A673 (cell line): ENCODE data around the gene VBP1. TPM values are rescaled to one million over a fixed set of nuclear protein-coding genes. Genes with fewer than 3 reads are reported as not detected.
"Not testable (repeated sequence)": the region's sequence is repeated elsewhere in the genome, so short reads cannot be mapped to it uniquely, and the experiment has no call there.

Experiments
- BruUV-seq: library from RNA; stranded (reverse); fragments of 400-500 nt; replicated peaks from 2 replicates; lab custom pipeline; 2021; lab: Mats Ljungman, UMichigan
- CTCF ChIA-PET: fragments of 300-600 bp; sonication (Branson Sonifier 250); formaldehyde crosslinking; loops from one replicate; lab custom pipeline; 2022; ENCODE audit warnings: antibody characterized with exemption; lab: Charles Lee
- POLR2A ChIA-PET: fragments of 300-600 bp; sonication (Branson Sonifier 250); formaldehyde crosslinking; loops from one replicate; lab custom pipeline; 2022; ENCODE audit warnings: antibody characterized with exemption; ENCODE audit not compliant: low non-redundant PET; lab: Charles Lee
- DNase-seq: peaks from one replicate; pipeline ENCODE4 v3.0.0-alpha.2; 2015; ENCODE audit warnings: low spot score
- H3K27ac ChIP-seq: fragments of 200-600 bp; sonication (generic); 2 replicates; pipeline ENCODE4 v1.5.1; 2016; ENCODE audit warnings: mixed run types, low read depth, mild to moderate bottlenecking, mixed read lengths, antibody characterized with exemption, low read length; ENCODE audit not compliant: poor library complexity, severe bottlenecking
- H3K27me3 ChIP-seq: fragments of 200-600 bp; sonication (generic); replicated peaks from 2 replicates; pipeline ENCODE4 v1.6.1; 2017; ENCODE audit warnings: mixed run types, low read depth, mild to moderate bottlenecking, mixed read lengths, antibody characterized with exemption, low read length; ENCODE audit not compliant: insufficient read depth, poor library complexity
- H3K36me3 ChIP-seq: fragments of 200-600 bp; sonication (generic); 2 replicates; pipeline ENCODE4 v1.6.1; 2016; ENCODE audit warnings: mixed run types, mild to moderate bottlenecking, mixed read lengths, antibody characterized with exemption, low read length; ENCODE audit not compliant: insufficient read depth, poor library complexity, severe bottlenecking
- H3K4me1 ChIP-seq: fragments of 200-600 bp; sonication (generic); 2 replicates; pipeline ENCODE4 v1.6.1; 2017; ENCODE audit warnings: mixed run types, mild to moderate bottlenecking, mixed read lengths, antibody characterized with exemption, low read length; ENCODE audit not compliant: insufficient read depth, poor library complexity, severe bottlenecking
- H3K4me3 ChIP-seq: fragments of 200-600 bp; sonication (generic); 2 replicates; pipeline ENCODE4 v1.5.1; 2016; ENCODE audit warnings: low read depth, mixed run types, mild to moderate bottlenecking, mixed read lengths, low read length; ENCODE audit not compliant: poor library complexity, severe bottlenecking
- H3K9me3 ChIP-seq: fragments of 200-600 bp; sonication (generic); 2 replicates; pipeline ENCODE4 v1.6.1; 2016; ENCODE audit warnings: mixed run types, low read depth, mild to moderate bottlenecking, mixed read lengths, antibody characterized with exemption, low read length; ENCODE audit not compliant: poor library complexity, severe bottlenecking
- CTCF ChIP-seq: fragments of 300-800, 200-600 bp; sonication (generic); conservative IDR thresholded peaks from 2 replicates; pipeline ENCODE4 v1.5.1; 2017; ENCODE audit warnings: low read depth, mild to moderate bottlenecking, antibody characterized with exemption, low read length, moderate library complexity, mixed read lengths
- EZH2 ChIP-seq: fragments of 200-600 bp; sonication (generic); IDR thresholded peaks from 2 replicates; pipeline ENCODE4 v1.6.1; 2017; ENCODE audit warnings: borderline replicate concordance, low read depth, mild to moderate bottlenecking, mixed read lengths, antibody characterized with exemption, low read length; ENCODE audit not compliant: poor library complexity, severe bottlenecking
- intact Hi-C: fragments of 100-400 bp; cut with micrococcal nuclease; formaldehyde crosslinking; loops from one replicate; pipeline ENCODE4 v1.10.0; 2022; ENCODE audit not compliant: unreplicated experiment
- total RNA-seq: library from RNA; stranded (reverse); gene quantifications from 2 replicates; pipeline ENCODE4 v1.2.3, GENCODE V29; 2021

Gene VBP1
- total RNA-seq, 1 experiment from 2014 or later, result 119 TPM

DNA sequence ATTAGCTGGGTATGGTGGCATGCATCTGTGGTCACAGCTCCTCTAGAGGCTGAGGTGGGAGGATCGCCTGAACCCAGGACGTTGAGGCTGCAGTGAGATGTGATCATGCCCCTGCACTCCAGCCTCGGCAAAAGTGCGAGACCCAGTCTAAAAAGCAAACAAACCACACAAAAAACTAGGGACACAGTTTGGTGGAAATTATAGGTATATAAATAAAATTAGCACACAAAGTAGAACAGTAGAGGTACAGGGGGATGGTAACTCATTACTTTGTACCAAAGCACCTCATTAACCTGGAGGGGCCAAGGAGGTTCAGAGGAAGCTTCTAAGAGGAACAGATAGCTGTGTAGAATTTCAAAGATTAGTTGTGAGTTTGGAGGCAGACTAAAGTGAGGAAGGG, 5.1 kb downstream of the VBP1 start:
- no peak for TF ChIP-seq CTCF
- TF ChIP-seq EZH2, result no peak
- Histone ChIP-seq H3K27ac (no peak overlapping the region), H3K4me3 (no peak overlapping the region), H3K9me3 (no peaks in the 10 kb centered on the region), H3K27me3 (no peaks in the 10 kb centered on the region), H3K36me3 (peaks cover 11% of the 10 kb centered on the region), H3K4me1 (no peaks in the 10 kb centered on the region)
- CTCF ChIA-PET, result no interaction called here
- intact Hi-C loops, result no loop called here
- POLR2A ChIA-PET, result no interaction called here
- no peak for DNase-seq
- no TSS peak for BruUV-seq

- BruUV-seq, intact Hi-C loops, H3K4me1 ChIP-seq, H3K27me3 ChIP-seq, DNase-seq, H3K9me3 ChIP-seq, CTCF ChIA-PET, H3K27ac ChIP-seq, H3K4me3 ChIP-seq, POLR2A ChIA-PET: not testable (repeated sequence)
- H3K36me3 ChIP-seq, result peaks cover 18% of the 10 kb centered on the region
These were observed 7.5 kb downstream of the VBP1 start for GRCh38 chrX:155223746-155224145.

DNA sequence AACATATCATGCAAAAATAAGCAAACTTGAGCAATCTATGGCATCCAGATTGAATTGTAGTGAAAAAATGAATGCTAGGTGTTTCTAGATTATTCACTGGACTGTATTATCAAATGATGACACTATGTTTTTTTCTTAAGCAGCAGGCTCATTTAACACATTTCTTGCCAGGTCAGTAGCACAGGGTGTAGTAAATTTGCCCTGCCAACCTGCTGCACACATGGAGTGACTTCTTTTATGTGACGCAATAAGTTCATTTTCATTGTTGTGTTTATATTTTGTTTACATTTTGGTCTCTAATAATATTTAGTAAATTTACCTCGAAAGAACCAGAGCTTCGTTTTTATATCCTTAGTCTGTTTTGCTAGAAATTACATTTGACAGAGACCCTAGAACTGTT, 9.5 kb downstream of the VBP1 start:
- peaks cover 15% of the 10 kb centered on the region for H3K36me3 ChIP-seq
- BruUV-seq, result no TSS peak
- intact Hi-C loops, result no loop called here
- DNase-seq, result no peak
- ChIA-PET CTCF (no interaction called here), POLR2A (no interaction called here)
- no peak for TF ChIP-seq EZH2
- no peak for TF ChIP-seq CTCF
- no peaks in the 10 kb centered on the region for H3K27me3 ChIP-seq
- no peaks in the 10 kb centered on the region for H3K9me3 ChIP-seq
- H3K4me1 ChIP-seq, result no peaks in the 10 kb centered on the region
- H3K4me3 ChIP-seq, result no peak overlapping the region
- no peak overlapping the region for H3K27ac ChIP-seq

GRCh38 chrX:155231163-155231562, 14.9 kb downstream of the VBP1 start:
- Histone ChIP-seq H3K9me3 (no peaks in the 10 kb centered on the region), H3K27me3 (no peaks in the 10 kb centered on the region), H3K27ac (no peak overlapping the region), H3K4me1 (no peaks in the 10 kb centered on the region), H3K36me3 (peaks cover 27% of the 10 kb centered on the region), H3K4me3 (no peak overlapping the region)
- BruUV-seq, result no TSS peak
- CTCF ChIA-PET, result no interaction called here
- no peak for DNase-seq
- POLR2A ChIA-PET, result no interaction called here
- intact Hi-C loops, result no loop called here
- TF ChIP-seq EZH2 (no peak), CTCF (no peak)
